ENCODE data around the gene ATP5MG. TPM values are rescaled to one million over a fixed set of nuclear protein-coding genes. Genes with fewer than 3 reads are reported as not detected.

Gene ATP5MG
- total RNA-seq, 2 experiments from 2014 or later: 222 to 294 TPM

DNA sequence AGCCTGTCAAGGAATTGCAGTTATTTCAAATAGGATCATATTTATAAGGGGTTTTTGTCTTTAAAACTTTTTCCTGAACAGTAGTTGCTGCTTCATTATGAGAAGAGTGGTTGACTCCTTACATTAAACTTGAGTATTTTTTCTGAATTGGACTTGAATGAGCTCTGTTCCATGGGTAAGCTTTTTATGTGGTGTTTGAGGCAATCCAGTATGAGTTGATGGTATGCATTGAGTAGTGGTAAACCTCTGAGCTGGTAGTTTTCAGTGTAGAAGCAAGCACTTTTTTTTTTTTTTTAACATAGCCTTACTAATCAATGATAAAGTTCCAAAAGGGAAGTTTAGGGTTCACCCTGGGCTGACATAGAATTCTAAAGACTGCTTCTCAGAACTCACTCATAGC is 38.2 kb downstream of the ATP5MG start:
- Histone ChIP-seq H3K4me3 (ENCODE audit: low read depth, low read length, poor library complexity, severe bottlenecking) (peak overlapping the region; percentile 87), H3K4me1 (ENCODE audit: insufficient read depth, low read length, poor library complexity, severe bottlenecking) (peaks cover 36% of the 10 kb centered on the region), H3K27ac (ENCODE audit: low read depth, low read length, poor library complexity, severe bottlenecking) (no peak overlapping the region), H4K20me1 (ENCODE audit: insufficient read depth, low read length) (peaks cover 53% of the 10 kb centered on the region), H3K79me2 (ENCODE audit: insufficient read depth, low read depth, low read length) (peaks cover 81% of the 10 kb centered on the region), H3K9me2 (ENCODE audit: insufficient read depth, low read length) (no peaks in the 10 kb centered on the region), H2AFZ (ENCODE audit: low read length) (no peak overlapping the region), H3K9me3 (ENCODE audit: low read length) (no peaks in the 10 kb centered on the region), H3K4me2 (ENCODE audit: low read length) (peak overlapping the region; percentile 85), H3K36me3 (ENCODE audit: insufficient read depth, low read length) (peaks cover 58% of the 10 kb centered on the region)
- BruUV-seq (replicated peaks): no TSS peak
- TF ChIP-seq EZH2phosphoT487 (IDR thresholded peaks at IDR 0.05; ENCODE audit: borderline replicate concordance, low read depth, low read length): no peak
- TF ChIP-seq, protein P1, sequence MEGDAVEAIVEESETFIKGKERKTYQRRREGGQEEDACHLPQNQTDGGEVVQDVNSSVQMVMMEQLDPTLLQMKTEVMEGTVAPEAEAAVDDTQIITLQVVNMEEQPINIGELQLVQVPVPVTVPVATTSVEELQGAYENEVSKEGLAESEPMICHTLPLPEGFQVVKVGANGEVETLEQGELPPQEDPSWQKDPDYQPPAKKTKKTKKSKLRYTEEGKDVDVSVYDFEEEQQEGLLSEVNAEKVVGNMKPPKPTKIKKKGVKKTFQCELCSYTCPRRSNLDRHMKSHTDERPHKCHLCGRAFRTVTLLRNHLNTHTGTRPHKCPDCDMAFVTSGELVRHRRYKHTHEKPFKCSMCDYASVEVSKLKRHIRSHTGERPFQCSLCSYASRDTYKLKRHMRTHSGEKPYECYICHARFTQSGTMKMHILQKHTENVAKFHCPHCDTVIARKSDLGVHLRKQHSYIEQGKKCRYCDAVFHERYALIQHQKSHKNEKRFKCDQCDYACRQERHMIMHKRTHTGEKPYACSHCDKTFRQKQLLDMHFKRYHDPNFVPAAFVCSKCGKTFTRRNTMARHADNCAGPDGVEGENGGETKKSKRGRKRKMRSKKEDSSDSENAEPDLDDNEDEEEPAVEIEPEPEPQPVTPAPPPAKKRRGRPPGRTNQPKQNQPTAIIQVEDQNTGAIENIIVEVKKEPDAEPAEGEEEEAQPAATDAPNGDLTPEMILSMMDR (conservative IDR thresholded peaks at IDR 0.05; ENCODE audit: low read length): no peak
- ChIA-PET POLR2A (interaction anchor here (0.7 to 1.5 kb wide), 4 partner anchors 8 to 413 kb away, joined by 3 to 4 read pairs (median 4); no protein-coding TSS in a partner anchor), CTCF (ENCODE audit: unreplicated experiment) (no interaction called here)
- DNase-seq (ENCODE audit: low spot score): no peak
- intact Hi-C loops (cut with micrococcal nuclease; ENCODE audit: unreplicated experiment): loop anchor here (5.0 kb wide), 3 partner anchors 77 to 432 kb away; partner anchors contain the start of gene ARCN1

DNA sequence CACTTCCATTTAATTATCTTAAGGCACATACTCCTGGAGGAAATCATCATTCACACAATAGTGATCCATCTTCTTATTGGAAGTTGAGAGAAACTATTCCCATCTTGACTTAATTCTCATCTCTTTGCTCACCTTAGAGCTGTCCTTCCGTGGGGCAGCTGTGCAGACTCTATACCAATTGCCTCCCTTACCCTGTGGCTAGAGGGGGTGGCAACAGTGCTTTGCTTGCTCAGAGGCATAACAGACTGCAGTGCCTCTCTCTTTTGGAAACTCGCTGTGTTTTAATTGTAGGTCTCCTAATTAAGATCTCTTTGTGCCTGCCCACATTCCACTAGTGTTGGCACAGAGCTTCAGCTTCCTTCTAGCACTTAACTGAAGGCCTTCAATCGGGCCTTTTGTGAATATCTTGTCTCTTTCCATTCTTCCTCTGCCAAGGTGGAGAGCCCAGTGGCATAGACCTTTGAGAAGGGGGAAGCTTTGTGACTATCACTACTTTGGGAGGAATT is 40.4 kb downstream of the ATP5MG start:
- H3K4me3 ChIP-seq (ENCODE audit: low read depth, low read length, poor library complexity, severe bottlenecking): no peak overlapping the region
- no peak overlapping the region for H2AFZ ChIP-seq (ENCODE audit: low read length)
- peaks cover 75% of the 10 kb centered on the region for H3K36me3 ChIP-seq (ENCODE audit: insufficient read depth, low read length)
- H3K4me1 ChIP-seq (ENCODE audit: insufficient read depth, low read length, poor library complexity, severe bottlenecking): peaks cover 35% of the 10 kb centered on the region
- no peak overlapping the region for H3K4me2 ChIP-seq (ENCODE audit: low read length)
- no peaks in the 10 kb centered on the region for H3K9me2 ChIP-seq (ENCODE audit: insufficient read depth, low read length)
- ChIA-PET CTCF (ENCODE audit: unreplicated experiment) (no interaction called here), POLR2A (interaction anchor here (2.6 kb wide), 1 partner anchor 11 kb away, joined by 10 read pairs; no protein-coding TSS in a partner anchor)
- peaks cover 98% of the 10 kb centered on the region for H3K79me2 ChIP-seq (ENCODE audit: insufficient read depth, low read depth, low read length)
- intact Hi-C loops (cut with micrococcal nuclease; ENCODE audit: unreplicated experiment): no loop called here
- H3K27ac ChIP-seq (ENCODE audit: low read depth, low read length, poor library complexity, severe bottlenecking): no peak overlapping the region
- TF ChIP-seq, protein P1 (conservative IDR thresholded peaks at IDR 0.05; ENCODE audit: low read length): no peak
- no peak for TF ChIP-seq EZH2phosphoT487 (IDR thresholded peaks at IDR 0.05; ENCODE audit: borderline replicate concordance, low read depth, low read length)
- no TSS peak for BruUV-seq (replicated peaks)
- H4K20me1 ChIP-seq (ENCODE audit: insufficient read depth, low read length): peaks cover 66% of the 10 kb centered on the region
- DNase-seq (ENCODE audit: low spot score): no peak
- no peaks in the 10 kb centered on the region for H3K9me3 ChIP-seq (ENCODE audit: low read length)

DNA sequence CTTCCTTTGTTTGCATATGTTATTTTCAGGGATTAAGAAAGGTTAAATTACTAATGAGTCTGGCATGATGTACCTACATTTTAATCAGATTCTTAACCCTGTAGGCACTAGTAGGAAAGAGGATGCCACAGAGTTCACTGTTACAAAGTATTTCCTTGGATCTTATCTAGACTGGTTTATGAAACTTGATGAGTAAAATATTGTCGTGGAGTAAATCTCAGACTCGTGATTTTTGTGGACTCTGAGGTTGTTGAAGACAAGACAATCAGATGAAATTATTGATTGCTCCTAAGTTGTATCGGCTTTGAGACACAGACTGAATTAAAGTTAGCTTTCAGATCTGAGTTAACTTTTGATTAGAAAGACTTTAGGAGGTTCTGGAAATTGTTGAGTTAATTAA is 40.9 kb downstream of the ATP5MG start:
- Histone ChIP-seq H3K9me3 (ENCODE audit: low read length) (no peaks in the 10 kb centered on the region), H2AFZ (ENCODE audit: low read length) (no peak overlapping the region), H3K4me2 (ENCODE audit: low read length) (no peak overlapping the region), H3K36me3 (ENCODE audit: insufficient read depth, low read length) (peaks cover 80% of the 10 kb centered on the region), H4K20me1 (ENCODE audit: insufficient read depth, low read length) (peaks cover 71% of the 10 kb centered on the region), H3K4me1 (ENCODE audit: insufficient read depth, low read length, poor library complexity, severe bottlenecking) (peaks cover 35% of the 10 kb centered on the region), H3K9me2 (ENCODE audit: insufficient read depth, low read length) (no peaks in the 10 kb centered on the region), H3K27ac (ENCODE audit: low read depth, low read length, poor library complexity, severe bottlenecking) (no peak overlapping the region), H3K79me2 (ENCODE audit: insufficient read depth, low read depth, low read length) (peaks cover 98% of the 10 kb centered on the region), H3K4me3 (ENCODE audit: low read depth, low read length, poor library complexity, severe bottlenecking) (no peak overlapping the region)
- CTCF ChIA-PET (ENCODE audit: unreplicated experiment): no interaction called here
- POLR2A ChIA-PET: interaction anchor here (1.1 to 2.6 kb wide), 3 partner anchors 10 to 17 kb away, joined by 3 to 10 read pairs (median 4); no protein-coding TSS in a partner anchor
- TF ChIP-seq, protein P1 (conservative IDR thresholded peaks at IDR 0.05; ENCODE audit: low read length): no peak
- TF ChIP-seq EZH2phosphoT487 (IDR thresholded peaks at IDR 0.05; ENCODE audit: borderline replicate concordance, low read depth, low read length): no peak
- intact Hi-C loops (cut with micrococcal nuclease; ENCODE audit: unreplicated experiment): no loop called here
- DNase-seq (ENCODE audit: low spot score): no peak
- BruUV-seq (replicated peaks): no TSS peak

Data from OCI-LY7 (cell line).